OCI-M1 (cell line): ENCODE data around the gene ALG14.
"Not testable (repeated sequence)": the region's sequence is repeated elsewhere in the genome, so short reads cannot be mapped to it uniquely, and the experiment has no call there.

Experiments
- DNase-seq: peaks from one replicate; lab custom pipeline; 2025; lab: John Stamatoyannopoulos, UW

ALG14 gene, protein sequence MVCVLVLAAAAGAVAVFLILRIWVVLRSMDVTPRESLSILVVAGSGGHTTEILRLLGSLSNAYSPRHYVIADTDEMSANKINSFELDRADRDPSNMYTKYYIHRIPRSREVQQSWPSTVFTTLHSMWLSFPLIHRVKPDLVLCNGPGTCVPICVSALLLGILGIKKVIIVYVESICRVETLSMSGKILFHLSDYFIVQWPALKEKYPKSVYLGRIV

DNA sequence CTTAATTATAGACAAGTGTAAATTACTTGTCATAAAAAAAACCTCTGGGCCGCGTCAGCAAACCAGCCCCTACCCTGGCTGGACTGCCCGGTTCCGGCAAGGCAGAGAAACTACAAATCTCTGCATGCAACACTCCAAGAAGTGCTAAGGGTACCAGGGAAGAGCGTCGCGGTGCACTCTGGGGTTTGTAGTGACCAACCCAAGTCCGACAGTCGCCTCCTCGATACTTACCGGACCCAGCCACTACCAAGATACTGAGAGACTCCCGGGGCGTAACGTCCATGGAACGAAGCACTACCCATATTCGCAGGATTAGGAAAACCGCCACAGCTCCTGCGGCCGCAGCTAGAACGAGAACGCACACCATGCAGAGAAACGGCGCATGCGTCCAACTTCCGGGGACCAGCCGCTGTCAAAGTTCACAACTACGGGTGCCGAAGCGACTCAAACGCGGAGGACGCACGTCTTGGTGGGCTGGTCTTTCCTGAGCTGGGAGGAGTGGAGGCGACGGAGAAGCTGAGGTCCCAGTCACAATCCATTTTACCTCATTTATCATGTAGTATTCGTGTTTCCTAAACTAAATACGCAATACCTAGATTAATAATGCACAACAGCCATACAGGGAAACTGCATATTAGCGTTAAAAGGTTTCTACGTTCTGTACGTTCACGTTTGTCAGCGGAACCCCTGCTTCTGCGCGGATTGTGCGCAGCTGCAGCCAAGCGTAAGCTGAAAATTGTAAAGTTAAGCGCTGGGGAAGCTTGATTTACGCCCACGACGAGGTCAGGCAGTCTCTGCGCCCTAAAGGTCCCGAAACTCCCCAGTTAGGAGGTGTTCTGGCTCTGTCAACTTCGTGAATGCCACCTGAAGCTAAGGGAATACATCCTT, at the start of gene ALG14:
ALG14 (minus strand) TSS at position 420 of the 888 bp plus-strand sequence; CDS start at position 367, 53 bp downstream.
- peak; percentile 95 for DNase-seq

DNA sequence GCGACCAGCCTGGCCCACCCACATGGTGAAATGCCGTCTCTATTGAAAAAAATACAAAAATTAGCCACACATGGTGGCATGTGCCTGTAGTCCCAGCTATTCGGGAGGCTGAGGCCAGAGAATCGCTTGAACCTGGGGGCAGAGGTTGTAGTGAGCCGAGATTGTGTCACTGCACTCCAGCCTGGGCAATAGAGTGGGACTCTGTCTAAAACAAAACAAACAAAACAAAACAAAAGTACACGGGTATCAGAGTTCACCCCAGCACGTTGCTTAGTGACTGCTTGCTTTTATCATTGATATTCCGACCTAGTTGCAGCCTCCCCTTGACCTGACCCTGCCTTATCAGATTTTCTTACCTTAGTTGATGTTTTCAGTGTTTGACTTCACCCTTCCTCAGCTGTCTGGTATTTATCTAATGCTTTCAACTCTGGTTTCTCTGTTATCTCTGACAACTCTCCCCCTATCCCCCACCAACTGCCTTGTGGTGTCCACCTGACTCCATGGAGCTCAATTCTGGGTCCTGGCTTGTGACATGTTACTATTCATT, 49.5 kb upstream of the ALG14 start:
- DNase-seq = peak; percentile 11

DNA sequence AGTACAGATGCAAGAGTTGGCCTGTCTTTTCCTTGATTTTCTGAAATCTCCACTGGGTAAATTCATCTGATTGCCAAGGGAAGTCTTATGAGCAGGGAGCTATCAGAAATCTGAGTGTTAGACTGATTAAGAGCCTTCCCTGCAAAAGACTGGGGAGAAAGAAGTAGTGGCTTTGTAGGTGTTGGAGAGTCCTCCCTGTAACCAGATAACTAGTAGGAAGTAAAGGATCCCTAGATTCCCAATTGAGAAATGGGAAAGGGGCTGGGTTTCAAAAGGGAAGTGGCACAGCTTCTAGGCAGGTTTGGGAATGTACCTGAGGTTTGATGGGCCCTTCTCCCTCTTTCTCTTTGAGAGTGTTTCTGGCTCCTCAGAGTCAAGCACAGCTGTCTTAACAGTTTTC, 46.5 kb upstream of the ALG14 start:
- no peak for DNase-seq

DNA sequence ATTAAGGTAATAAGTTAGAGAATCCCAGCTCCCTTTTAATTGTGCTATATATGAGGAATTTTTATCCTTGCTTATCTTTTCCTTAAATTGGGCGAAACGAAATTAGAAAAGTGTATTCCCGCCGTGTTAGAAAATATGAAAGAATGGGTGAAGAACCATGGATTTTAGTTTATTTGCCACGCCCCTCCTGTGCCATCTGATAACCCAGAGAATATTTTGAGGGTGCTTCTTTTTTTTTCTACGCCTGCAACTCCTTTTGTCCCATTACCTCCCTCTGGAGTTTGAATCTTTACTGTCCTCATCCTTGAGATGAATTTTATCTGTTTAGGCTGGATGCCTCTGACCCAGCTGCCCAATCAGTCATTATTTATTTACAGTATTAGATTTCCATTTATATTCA, 46.0 kb upstream of the ALG14 start:
- DNase-seq = no peak

DNA sequence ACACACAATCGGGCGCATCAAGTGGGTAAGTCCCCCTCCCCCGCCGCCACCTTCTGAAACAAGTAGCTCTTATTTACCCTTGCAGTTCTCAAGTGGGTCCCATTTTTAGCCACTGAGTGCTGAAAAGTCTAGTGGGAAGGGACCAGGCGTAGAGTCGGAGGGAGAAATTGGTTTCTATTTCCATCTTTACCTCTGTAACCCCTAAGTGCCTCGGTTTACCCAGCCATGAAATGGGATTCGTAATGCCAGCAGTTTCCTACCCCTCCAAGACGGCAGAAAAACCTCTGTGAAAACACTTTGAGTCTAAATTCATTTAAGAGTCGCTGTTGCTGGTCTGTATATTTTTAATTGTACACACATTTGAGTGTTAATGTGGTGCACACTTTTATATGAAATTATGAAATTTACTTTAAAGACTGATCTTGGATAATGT, 45.3 kb upstream of the ALG14 start:
- DNase-seq = no peak

DNA sequence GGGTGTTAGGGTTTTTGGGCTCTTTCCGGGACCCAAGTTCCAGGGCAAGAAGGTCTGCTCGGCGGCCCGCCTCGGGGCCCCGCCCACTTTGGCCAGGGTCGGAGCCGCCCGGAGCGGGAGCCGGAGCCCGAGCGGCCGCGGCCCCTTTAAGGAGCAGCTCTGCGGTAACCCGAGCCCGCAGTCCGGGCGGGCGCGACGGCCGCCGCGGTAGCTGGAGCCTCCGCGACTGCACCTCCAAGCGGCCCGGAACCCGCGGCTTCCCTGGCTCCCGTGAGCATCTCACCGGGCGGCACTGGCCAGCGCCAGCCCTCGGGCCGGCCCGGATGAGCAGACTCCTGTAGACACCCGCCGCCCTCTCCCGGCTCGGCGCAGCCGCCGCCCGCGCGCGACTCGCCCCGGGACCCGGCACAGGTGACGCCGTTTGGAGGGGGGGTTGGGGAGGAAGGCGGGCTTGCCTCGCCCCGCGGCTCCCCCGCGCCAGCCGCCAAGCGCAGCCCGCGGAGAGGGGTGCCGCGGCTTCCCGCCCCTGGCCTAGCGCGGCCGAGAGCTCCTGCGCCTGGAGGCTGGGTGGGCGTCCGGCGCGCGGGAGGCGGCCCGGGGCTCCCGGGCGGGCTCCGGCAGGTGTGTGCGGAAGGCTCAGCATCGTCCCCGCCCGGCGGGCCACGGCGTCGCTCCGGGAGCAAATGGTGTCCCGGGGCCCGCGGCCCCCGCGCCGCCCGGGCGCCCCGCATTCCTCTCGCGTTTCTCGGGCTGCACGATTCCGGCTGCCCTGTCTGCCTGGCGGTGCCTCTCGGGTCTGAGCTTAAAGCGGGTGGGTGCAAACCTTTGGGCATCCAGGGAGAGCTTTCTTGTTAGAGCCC, 44.7 kb upstream of the ALG14 start, which contains the start of gene TLCD4:
TLCD4 (plus strand) TSS at position 149 of the 860 bp plus-strand sequence. CDS start 26,547 bp downstream, outside the sequence.
- peak; percentile 74 for DNase-seq

DNA sequence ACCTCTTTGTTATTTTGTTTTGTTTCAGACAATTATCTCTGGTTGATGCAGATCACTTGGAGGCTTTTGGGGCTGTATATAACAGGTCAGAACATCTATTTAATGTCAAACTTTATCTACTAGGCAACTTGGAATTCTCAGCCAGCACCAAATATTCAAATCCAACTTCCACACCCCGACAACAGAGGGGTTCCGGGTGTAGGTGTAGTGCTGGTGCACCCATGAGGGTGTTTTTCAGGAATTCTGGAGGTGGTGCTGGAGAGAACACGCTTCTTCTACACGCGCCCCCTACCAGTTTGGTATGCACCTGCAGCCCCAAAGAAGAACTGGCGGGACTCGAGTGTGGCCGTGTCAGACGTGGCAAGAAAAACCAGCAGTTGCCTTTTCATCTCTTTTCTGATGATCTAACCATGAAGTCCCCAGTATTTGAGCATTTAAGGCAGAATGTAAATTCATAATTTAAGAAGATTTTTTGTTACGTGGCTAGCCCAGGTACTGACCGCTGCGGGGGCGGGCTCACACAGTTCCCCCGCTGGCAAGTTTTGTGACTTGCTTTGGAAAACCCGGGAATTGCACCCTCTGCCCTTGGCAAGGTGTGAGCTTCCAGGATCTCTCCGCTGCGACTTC, 43.9 kb upstream of the ALG14 start:
- peak; percentile 84 for DNase-seq

DNA sequence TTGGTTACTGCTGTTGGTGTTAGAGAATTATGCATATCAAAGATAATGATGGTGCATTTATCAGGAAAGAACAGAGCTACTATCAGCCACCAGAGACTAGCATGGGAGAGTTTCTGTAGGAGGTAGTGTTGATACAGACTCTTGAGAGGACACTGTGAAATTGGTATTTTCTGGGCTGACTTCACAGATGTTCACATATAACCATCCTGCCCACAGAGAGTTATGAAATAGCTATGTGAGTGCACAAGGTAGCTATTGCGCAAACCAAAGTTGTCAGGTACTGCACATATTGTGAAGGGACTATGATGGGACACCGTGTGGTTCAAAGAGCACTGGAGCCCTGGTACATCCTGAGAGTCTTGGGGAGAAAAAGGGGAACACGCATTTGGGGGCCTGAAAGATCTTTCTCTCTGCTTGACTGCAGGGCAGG, 43.0 kb upstream of the ALG14 start:
- peak; percentile 76 for DNase-seq

DNA sequence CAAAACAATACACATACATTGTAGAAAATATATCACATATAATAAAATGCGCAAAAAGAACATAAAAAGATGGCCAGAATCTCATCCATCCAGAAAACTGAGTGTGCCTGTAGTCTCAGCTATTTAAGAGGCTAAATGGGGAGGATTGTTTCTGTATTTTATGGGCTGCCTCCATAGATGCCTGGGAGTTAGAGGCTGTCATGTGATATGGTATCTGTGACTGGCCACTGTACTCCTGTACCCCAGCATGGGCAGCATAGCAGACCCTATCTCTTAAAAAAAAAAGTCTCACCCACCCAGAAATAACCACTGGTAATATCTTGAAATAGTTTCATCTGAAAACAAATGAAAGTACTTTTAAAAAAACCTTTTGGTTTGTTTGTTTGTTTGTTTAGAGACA, 40.9 kb upstream of the ALG14 start:
- DNase-seq = peak; percentile 6

DNA sequence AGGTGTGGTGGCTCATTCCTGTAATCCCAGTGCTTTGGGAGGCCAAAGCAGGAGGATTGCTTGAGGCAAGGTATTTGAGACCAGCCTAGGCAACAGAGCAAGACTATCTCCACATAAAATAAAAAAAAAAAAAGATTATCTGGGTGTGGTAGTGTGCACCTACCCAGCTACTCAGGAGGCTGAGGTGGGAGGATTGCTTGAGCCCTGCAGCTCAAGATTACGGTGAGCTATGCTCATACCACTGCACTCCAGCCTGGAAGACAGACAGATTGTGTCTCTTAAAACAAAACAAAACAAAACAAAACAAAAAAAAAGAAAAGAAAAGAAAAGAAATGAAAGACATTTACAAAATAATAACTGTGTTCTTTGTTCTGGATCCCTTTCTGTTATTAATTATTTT, 38.3 kb upstream of the ALG14 start:
- no peak for DNase-seq

DNA sequence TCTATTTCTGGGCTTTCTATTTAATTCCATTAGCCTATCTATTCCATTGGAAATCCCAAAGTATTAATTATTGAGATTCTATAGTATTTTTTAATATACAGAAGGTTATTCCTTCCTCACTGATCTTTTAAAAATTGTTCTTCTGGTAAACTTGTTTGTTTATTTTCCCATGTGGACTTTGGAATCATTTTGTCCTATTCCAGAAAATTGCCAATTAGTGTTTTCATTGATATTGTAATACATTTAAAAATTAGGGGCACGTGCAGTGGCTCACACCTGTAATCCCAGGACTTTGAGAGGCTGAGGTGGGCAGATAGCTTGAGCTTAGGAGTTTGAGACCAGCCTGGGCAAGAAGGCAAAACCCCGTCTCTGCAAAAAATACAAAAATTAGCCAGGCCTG, 36.0 kb upstream of the ALG14 start:
- no peak for DNase-seq

DNA sequence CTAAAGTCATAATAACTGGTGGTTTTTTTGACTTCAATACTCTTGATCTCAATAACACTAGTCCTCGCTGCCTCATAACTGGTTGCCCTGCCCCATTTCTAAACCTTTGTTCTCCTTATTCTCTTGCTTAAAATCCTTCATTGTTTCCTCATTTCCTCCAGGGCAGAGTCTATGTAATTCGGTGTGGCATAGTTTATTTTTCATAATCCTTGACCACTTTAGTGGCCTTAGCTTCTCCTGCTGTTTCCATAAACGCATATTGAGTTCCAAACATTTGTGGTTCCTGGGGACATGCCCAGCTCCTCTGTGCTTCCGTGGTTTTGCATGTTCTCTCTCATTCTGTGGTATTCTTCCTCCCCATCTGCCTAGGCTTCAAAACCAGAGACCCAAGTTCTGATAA, 25.4 kb upstream of the ALG14 start:
- no peak for DNase-seq

DNA sequence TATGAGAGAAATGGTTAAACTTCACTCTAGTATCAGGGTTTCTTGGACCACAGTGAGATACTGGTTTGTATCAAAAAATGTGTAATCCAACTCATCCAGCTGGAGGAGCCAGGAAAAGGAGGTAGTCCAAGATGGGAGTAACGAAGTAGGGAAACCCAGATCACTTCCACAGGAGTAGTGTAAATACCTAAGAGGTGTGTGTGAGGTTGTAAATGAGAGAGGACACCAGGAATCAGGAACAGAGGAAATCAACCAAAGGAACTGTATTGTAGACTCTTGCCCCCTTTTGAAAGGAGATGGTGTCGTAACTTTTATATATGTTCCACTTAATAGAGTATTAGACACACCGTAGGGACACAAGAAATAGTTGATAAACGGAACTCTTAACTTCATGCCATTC, 24.7 kb upstream of the ALG14 start:
- DNase-seq = no peak

DNA sequence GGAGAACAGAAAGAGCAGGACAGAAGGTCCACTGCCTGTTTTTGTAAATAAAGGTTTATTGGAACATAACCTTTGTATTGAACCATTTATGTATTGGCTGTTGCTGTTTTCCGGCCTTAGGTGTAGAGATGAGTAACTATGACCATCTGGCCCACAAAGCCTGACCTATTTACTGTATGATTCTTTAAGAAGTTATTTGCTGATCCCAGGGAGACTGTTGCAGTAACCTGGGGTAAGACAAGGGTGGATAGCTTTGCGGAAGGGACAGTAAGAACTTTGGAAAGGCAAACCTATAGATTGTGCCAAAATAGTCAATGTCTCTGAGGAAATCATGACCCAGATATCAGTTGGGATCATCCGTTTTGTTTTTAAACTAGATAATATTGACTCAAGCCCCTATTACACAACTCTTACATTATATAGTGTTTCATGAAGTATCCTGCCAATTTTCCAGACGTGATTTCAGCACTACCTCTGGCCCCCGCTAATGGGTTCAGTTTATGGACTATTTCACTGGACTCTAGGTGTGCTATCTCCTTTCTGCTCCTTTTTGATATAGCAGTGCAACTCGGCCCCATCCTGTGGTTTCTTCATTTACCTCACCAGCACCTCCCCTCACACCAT, 23.6 kb upstream of the ALG14 start:
- no peak for DNase-seq

DNA sequence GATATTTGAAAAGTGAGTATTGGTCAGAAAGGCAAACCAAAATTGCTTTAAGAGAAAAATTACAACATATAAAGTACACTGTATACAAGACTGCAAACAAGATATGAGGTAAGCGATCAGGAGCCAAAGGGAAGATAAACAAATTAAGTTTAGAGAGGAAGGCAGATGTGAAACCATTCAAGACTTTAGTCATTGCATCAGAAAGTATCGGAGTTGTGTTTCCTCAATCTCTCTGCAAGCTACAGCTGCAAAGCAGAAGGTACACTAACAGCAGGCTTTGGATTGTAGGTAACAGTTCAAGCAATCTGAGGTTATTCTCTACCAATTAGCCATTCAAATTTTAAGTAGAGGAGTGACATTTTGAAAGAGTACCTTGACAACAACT, 23.1 kb upstream of the ALG14 start:
- DNase-seq = no peak

DNA sequence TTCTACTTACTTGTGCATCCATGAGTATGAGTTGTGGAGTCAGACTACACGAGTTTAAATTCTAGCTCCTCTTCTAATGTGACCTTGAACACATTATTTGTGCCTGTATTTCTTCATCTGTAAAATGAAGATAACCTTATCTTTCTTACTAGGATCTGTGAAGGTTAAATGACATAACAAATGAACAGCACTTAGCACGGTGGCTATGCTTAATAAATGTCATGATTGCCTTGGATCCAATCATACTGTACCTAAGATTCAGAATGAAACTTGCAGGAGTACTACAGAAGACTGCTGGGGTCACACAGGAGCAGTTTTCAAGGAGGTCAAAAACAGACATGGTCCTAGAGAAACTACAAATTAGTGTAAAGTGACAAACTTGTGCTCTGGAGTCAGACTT, 22.2 kb upstream of the ALG14 start:
- no peak for DNase-seq

DNA sequence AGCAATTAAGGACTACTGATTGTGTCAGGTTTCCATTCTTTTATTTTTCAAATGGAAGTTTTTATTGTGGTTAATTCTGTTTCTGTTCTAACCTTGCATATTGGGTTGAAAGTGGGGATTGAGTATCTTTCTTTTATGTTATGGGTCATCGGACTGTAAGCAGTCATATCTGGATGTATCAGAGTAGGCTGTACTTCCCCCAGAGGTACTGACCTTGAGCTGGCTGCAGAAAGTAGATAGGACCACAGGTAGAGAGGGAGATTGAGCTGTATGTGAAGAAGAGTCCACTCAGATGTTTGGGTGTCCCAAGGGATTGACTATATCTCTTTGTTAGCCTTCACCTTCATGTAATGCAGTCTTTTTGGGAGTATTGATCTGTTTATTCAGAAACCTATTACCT, 20.5 kb upstream of the ALG14 start:
- DNase-seq = no peak

DNA sequence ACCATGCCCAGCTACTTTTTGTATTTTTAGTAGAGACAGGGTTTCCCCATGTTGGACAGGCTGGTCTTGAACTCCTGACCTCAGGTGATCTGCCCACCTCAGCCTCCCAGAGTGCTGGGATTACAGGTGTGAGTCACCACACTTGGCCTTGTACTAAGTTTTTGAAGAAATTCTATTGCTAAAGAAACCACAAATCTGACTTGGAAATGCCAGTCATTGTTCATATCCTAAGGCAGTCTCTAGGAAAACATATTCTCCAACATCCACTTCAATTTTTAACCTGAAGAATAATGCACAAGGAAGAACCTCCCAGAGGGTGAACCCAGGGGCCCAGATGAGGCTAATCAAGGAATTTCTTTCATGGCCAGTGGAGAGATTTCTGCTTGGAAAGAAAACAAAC, 20.1 kb upstream of the ALG14 start:
- not testable (repeated sequence) for DNase-seq

DNA sequence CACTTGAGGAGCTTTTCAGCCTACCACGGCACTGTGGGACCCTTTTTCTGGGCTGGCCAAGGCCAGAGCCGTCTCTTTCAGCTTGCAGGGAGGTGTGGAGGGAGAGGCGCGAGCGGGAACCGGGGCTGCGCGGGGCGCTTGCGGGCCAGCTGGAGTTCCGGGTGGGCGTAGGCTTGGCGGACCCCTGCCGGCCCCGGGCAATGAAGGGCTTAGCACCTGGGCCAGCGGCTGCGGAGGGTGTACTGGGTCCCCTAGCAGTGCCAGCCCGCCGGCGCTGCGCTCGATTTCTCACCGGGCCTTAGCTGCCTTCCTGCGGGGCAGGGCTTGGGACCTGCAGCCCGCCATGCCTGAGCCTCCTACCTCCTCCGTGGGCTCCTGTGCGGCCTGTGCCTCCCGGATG, 18.5 kb upstream of the ALG14 start:
- DNase-seq = not testable (repeated sequence)

DNA sequence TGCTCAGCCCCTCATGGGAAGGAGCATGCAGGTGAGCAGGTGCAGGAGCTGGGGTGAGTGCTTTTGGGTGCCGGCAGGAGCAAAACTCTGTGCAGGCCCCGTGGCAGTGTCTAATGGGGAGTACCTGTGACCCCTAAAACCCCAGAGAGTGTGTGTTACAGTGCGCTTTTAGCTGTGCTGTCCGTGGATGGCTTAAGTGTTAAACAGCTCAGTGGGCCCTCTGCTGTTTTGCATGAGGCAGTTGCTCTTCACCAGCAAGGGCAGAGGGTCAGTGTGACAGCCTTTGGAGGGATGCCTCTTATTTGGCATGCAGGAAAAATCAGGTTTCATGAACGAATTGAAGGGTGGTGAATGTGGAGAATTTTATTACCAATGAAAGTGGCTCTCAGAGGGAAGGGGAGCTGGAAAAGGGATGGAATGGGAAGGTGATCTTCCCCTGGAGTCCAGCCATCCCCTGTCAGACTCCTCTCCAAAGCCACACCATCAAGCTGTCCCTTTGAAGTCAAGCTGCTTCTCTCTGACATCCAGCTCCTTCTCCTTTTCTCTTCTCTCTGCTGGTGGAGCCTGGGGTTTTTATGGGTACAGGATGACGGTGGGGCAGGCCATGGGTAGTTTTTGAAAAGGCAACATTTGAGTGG, 17.0 kb upstream of the ALG14 start:
- no peak for DNase-seq

DNA sequence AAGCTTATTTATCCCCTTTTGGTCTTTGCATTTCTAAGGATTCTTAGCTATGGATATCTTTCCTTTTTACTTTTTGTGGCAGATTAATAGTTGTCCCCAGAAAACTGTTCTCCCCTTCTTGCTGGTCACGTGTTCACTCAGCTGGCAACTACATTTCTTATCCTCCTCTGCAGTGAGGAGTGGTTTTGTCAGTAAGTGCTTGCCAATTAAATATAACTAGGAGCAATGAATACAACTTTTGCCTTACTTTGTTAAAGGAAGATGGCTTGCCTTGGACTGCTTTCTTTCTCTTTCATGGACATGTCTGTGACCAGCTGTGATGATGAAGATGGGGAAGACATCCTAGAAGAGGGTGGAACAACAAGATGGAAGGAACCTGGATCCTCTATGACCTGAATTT, 15.6 kb upstream of the ALG14 start:
- DNase-seq = no peak
